A204.1 (cell line): ENCODE results near the gene TRAPPC5.
"Not testable (repeated sequence)": the region's sequence is repeated elsewhere in the genome, so short reads cannot be mapped to it uniquely, and the experiment has no call there.

Source experiments
- FAIRE-seq: peaks from 2 replicates; lab custom pipeline; 2012; peaks lifted over from hg19 to GRCh38; lab: Jason Lieb, UNC

The TRAPPC5 gene

DNA sequence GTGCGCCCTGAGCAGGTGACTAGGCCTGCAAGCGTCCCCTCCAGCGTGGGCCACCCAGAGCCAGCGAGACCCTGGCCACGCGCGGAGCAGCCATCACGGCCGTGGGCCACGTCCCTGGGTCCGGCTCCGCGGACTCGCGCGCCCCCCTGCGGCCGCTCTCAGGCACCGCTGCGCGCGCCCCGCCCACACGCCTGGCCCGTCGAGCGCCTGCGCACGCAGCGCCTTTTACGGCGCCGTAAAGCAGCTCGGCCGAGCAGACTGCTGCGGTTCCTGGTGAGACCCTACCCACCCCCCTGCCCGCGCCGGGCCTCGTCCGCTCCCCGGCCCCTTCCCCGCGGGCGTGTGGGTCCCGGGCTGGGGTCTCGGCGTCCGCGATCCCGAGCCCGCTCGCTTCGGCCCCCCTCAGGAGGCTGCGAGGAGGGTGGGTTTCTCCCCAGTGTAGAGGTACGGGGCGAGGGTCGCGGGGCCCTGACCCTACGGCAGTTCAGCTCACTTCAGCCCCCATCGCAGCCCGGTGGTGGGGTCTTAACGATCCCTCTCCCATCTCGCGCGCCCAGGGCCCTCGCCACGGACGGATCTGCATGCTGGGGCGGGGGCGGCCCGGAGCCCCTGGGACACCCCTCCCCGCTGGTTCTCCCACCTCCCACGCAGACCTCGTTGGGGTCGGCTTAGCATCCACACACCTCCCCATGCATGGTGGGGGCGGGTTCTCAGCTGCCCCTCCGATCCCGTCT, at the start of gene TRAPPC5:
Gene TRAPPC5 (plus strand): TSS at position 228 of the 734 bp plus-strand sequence. CDS start 1,421 bp downstream, outside the sequence.
- FAIRE-seq = no peak

DNA sequence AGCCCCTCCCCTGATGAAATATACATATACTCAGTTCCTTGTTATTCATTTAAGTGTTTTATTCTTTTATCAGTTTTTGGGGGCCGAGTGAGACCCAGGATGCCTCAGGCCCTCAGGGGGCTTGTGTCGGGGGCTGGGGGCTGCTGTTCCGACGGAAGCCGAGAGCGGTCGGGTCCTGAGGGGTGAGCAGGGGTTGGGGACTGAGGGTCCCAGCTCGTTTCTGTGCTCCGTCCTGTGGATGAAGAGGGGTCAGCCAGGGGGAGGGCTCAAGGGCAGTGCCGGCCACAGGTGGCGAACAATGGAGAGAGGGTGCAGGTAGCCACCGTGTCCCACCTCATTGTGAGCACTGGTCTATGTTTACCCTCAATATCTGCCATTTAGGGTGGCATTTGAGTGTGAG, 49.1 kb upstream of the TRAPPC5 start:
- FAIRE-seq = no peak

DNA sequence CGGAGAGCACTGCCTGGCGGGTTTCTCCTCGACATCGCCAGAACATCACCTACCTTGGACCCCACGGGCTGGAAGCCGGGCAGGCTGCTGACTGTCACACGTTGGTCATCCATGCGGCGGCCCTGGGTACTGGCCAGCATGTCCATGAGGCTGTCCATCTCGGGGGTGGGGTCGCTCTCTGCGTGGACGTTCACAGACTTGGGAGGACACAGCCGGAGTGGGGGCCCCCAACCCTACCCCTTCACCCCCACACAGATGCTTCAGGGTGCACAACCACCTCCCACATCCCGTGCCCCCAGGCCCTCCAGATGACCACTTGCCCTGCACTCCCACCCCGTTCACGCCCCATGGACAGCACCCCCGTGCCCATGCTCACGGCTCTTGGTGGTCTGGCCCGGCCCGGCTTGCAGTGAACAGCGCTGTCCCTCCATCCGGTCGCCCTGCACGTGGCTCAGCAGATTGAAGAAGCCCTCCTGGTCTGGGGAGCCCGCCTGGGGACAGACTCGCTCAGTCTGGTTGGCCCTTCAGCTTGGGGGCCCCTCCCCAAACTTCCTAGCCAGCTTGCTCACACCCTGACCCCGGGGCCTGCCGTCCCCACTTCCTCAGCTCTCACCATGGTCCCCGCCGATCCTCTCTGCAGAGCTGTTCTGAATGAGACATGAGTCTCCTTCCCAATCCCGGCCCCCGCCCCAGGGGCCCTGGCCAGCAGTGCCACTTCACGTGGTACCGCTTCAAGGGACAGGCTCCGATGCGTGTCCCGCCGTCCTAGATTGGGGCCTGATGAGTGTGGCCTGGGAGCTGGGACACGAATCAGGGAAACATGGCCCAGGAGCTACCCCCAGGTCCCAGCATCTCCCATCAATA, 48.1 kb upstream of the TRAPPC5 start:
- no peak for FAIRE-seq

DNA sequence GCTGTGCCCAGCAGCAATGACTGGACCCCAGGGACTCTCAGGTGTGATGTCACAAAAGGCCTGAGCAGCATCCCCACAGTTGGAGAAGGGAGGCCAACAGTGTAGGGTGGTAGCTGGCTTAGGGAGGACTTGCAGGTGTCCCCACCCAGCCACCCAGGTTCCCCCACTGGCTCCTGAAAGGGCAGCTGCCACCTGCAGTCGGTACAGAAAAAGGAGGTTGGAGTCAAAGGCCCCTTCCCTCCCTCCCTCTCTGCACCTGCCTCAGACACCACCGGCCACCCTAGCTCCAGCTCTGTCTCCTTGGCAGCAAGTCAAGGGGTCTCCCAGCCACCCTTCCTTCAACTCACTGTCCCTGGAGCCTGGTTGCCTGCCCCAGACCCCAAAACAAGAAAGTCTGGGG, 46.9 kb upstream of the TRAPPC5 start, which contains the start of gene PCP2:
Gene PCP2 (minus strand): TSS at position 22 of the 400 bp plus-strand sequence. CDS start 262 bp downstream, outside the sequence.
- FAIRE-seq = no peak

DNA sequence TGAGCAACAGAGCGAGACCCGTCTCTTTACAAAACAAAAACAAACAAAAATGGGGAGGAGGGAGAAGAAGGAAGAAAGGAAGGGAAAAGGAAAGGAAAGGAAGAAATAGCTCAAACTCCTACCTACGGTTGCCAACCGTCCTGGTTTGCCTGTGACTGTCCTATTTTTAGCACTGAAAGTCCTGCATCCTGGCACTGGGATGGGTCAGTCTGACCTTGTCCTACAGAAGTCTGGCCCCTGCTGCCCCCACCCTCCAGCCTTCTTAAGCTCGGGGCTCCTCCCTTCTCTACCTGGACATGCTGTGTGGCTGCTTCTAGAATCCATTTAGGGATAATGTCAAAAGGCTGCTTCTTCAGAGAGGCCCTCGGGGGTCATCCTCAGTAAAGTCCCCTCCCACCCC, 45.0 kb upstream of the TRAPPC5 start:
- FAIRE-seq = no peak

DNA sequence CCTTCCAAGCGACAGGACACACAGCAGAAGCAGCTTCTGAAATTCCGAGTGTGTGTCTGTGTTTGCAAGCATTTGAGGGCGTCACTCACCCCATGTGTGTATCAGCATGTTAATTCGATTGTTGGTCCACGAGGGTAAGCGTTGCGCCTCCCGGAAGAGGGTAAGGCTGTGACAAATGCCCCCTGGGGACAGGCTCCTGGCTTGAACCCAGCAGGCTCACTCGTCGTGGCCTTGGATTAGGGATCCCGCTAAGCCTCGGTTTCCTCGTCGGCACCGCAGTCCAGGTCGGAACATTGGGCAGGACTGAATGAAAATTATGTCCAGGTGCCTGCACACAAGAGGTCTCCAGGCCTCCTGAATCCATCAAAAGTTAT, 44.3 kb upstream of the TRAPPC5 start:
- FAIRE-seq = no peak

DNA sequence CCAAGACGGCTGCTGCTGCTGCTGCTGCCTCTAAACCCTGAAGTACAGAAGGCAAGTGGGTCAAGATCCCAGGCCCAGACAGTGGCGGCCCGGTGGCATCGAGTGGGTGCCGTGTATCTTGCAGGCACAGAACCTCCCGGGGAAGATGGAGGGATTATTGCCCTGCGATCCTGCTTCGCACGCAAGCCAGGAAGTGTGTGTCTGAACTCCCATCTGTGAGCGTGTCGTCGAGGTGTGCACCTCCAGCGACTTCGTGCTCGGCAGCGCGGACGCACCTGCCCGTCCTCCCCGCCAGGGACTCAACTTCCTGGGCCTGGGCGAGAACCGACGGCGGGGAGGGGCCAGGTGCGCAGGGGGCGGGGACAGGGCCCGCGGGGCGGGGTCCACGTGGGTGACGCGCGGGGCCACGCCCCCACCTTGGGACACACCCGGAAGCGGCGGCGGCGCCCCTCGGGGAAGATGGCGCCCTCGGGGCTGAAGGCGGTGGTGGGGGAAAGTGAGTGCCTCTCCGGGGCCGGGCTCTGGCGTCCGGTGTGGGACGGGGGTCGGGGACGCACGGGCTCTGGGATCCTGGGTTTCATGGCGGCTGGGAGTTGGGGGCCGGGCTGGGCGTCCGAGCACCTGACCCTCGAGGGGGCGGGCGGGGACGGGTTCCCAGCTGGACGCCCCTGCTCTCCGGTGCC, 43.8 kb upstream of the TRAPPC5 start, which contains the start of gene STXBP2:
Gene STXBP2 (plus strand): TSS at position 420 of the 683 bp plus-strand sequence. CDS start 40 bp downstream, at position 460.
- no peak for FAIRE-seq

DNA sequence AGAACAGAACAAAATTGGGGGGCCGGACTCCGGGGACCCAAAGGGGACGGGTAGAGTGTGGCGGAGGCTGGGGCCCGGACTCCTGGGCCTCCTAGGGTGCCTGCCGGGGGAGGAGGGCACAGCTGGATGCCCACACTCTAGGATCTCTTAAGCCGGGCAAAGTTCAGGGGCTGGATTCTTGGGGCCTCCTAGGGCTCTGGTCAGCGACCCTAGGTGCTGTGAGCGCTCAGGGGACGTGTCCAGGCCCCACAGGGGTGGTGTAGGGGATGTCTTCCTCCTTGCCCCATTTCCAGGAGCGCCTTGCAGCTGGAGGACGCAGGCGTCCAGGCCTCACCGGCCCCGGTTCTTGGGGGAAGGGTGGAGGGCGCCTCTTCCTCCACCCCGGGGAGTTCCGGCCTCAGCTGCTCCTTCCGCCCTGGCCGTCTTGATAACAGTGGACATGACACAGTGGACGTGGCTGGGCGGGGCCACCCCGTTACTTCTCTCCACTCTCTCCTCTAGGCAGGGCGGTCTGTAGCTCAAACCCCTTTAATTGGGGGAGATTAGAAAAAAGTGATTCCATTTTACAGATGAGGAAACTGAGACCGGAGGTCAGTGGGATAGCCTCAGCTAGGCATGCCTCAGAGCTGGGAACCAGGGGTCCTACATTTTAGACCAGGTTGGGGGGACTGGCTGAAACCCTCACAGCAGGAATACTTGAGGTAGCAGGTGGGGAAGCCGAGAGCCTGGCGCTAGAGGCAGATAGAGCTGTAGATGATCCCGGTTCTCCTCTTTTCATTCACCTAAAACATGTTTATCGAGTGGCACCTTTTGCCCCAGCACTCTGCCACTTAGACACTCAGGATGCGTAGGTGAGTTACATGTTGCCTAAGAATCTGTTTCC, 43.0 kb upstream of the TRAPPC5 start:
- FAIRE-seq = no peak

DNA sequence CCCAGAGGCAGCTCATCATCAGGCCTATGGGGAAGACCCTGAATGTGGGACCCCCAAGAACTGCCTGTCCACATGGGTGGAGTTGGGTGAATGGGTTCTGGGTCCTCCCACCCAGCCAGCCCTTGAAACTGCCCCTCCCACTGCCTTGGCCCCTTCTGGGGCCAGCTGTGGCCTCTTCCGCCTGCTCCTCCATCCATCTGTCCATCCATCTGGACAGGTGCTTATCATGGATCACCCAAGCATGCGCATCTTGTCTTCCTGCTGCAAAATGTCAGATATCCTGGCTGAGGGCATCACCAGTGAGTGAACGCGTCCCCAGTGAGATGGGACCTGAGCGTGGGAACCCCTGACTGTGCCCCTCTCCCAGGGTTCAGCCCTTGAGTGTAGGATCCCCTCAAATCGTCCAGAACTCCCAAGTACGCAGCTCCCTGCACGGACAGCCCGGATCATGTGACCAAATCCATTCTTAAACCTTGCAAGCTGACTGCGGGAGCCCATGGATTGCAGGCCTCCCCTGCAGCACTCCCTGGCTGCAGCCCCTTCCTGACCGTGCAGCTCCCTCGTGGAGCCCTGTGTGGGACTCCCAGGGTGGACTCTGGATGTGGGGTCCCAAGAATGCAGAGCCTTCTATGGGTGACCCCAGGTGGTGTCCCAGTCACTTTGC, 41.7 kb upstream of the TRAPPC5 start:
- FAIRE-seq = no peak

DNA sequence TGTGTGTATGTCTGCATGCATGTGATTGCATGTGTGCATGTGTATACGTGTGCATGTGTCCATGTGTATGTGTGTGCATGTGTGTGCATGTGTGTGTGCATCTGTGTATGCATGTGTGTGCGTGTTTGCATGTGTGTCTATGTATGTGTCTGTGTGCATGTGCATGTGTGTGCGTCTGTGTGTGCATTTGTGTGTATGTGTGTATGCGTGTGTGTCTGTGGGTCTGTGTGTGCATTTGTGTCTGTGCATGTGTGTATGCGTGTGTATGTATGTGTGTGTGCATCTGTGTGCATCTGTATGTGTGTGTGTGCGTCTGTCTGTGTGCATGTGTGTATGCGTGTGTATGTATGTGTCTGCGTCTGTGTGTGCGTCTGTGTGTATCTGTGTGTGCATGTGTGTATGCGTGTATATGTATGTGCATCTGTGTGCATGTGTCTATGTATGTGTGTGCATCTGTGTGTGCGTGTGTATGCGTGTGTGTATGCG, 40.7 kb upstream of the TRAPPC5 start:
- no peak for FAIRE-seq

DNA sequence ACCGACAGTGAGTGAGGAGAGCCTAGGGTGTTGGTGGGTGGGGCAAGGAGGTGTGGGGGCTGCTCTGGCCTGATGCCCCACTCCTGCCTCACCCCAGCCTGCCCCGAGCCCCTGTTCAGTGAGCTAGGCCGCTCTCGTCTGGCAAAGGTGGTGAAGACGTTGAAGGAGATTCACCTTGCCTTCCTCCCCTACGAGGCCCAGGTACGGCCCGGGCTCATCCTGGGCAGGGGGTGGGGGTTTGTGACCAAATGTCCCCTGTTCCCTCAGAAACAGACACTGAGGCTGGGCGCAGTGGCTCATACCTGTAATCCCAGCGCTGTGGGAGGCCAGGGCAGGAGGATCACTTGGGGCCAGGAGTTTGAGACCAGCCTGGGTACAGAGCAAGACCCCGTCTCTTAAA, 39.8 kb upstream of the TRAPPC5 start:
- FAIRE-seq = no peak

DNA sequence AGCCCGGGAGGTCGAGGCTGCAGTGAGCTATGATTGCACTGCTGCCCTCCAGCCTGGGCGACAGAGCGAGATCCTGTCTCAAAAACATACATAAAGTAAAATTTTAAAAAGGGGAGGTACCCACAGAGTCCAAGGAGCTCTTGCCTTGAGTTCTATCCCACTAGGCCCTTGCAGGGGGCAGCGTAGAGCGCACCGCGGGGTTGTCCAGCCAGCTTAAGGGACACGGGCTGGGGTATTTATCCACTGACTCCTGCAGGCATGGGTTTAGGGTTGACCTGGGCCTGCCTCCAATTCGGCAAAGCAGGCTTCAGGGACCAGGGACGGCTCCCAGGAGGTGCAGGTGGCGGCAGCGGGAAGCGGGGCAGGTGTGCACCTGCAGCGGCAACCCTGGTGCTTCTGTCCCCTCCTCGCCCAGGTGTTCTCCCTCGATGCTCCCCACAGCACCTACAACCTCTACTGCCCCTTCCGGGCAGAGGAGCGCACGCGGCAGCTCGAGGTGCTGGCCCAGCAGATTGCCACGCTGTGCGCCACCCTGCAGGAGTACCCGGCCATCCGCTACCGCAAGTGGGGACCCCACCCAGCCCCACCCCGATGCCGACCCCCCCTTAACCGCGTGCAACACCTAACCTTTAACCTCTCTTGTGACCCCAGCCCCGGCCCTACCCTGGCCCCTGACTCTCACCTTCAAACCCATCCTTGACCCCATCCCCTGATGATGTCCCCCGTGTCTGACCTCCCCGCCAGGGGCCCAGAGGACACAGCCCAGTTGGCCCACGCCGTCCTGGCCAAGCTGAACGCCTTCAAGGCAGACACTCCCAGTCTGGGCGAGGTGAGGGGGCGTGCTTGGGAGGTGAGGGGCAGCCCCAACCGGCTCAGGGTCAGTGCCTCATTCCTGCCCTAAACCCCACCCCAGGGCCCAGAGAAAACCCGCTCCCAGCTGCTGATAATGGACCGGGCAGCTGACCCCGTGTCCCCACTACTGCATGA, 39.0 kb upstream of the TRAPPC5 start:
- FAIRE-seq = no peak

DNA sequence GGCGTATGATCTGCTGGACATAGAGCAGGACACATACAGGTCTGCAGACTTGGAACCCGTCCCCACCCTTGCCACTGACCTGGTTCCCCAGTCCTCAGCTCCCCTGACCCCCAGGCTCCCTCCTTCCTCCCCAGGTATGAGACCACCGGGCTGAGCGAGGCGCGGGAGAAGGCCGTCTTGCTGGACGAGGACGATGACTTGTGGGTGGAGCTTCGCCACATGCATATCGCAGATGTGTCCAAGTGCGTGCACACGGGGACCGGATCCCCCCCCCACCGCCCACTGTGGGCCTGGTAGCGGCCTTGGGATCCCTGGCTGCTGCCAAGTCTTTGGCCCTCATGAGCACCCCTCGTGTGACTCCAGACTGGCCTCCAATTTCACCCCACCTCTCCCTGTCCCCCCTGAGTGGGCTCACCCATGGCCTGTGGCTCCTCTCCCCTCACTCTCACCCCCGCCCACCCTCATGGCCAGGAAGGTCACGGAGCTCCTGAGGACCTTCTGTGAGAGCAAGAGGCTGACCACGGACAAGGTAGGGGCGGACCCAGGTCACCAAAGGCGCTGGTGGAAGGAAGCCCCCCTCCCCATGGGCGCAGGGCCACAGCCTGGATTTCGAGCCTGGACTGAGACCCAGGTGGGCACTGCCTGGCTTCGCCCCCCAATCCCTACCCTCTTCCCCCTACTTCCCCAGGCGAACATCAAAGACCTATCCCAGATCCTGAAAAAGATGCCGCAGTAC, 38.2 kb upstream of the TRAPPC5 start:
- FAIRE-seq = no peak

DNA sequence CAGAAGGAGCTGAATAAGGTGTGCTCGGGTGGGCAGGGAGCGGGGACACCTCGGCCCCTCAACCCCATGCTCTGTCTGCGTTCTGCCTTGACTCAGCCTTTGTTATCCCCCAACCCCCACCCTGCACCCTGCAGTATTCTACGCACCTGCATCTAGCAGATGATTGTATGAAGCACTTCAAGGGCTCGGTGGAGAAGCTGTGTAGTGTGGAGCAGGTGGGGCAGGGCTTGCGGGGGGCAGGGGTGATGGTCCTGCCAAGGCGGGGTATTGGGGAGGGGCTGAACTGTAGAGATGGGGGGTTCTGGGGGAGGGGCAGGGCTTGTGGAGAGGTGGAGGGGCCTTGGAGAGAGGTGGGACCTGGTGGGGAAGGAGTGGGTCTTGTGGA, 37.6 kb upstream of the TRAPPC5 start:
- FAIRE-seq = no peak

DNA sequence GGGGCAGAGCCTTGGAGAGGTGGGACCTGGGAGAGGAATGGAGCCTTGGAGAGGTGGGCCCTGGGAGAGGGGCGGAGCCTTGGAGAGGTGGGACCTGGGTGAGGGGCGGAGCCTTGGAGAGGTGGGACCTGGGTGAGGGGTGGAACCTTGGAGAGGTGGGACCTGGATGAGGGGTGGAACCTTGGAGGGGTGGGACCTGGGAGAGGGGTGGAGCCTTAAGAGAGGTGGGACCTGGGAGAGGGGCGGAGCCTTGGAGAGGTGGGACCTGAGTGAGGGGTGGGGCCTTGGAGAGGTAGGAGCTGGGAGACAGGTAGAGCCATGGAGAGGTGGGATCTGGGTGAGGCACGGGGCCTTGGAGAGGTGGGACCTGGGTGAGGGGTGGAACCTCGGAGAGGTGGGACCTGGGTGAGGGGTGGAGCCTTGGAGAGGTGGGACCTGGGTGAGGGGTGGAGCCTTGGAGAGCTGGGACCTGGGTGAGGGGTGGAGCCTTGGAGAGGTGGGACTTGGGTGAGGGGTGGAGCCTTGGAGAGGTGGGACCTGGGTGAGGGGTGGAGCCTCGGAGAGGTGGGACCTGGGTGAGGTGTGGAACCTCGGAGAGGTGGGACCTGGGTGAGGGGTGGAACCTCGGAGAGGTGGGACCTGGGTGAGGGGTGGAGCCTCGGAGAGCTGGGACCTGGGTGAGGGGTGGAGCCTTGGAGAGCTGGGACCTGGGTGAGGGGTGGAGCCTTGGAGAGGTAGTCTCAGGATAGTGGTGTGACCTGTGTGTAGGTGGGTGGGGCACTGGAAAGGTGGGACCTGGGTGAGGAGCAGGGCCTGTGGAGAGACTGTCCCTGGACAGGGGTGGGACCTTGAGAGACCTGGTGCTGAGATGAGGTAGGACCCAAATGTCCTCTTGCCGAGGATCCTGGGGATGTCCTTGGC, 36.7 kb upstream of the TRAPPC5 start:
- not testable (repeated sequence) for FAIRE-seq

DNA sequence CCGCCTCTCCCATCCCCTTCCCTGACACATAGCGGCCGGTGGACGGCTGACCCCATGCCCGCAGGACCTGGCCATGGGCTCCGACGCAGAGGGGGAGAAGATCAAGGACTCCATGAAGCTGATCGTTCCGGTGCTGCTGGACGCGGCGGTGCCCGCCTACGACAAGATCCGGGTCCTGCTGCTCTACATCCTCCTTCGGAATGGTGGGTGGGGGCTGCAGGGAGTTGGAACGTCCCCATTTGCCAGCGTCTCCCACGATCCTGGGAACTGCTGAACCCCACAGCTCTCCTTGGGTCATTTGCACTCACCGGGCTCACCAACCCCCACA, 36.1 kb upstream of the TRAPPC5 start:
- no peak for FAIRE-seq

DNA sequence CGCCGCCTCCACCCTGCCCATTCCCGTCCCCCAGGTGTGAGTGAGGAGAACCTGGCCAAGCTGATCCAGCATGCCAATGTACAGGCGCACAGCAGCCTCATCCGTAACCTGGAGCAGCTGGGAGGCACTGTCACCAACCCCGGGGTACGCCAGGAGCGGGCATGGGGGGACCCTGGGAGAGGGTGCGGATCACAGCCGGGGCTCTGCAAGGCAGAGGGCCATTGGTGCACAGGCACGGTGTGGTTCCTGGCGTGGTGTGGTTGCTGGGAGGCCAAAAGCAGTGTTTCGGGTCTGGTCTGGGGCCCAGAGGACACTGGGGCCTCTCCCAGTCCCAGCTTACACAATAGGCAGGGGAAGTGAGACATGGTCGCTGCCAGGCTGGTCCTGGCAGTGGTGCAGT, 35.5 kb upstream of the TRAPPC5 start:
- FAIRE-seq = no peak
